Stimulated activated CD4-positive, alpha-beta T cell treated with anti-CD3 and anti-CD28 coated beads, Interleukin-2, amount 100 ng/mL, for 48 hours (primary cell): Measurements from ENCODE around the gene CLCN1.
A peak's percentile ranks its signal among the peaks of the same experiment; 100 is the strongest.

Experiments used
- DNase-seq, 2 donors: peaks; one replicate each; pipeline ENCODE4 v3.0.0-alpha.2; 2020

The CLCN1 gene

GRCh38 chr7:143368387-143368786 lies 52.5 kb downstream of the CLCN1 start:
- no peak for DNase-seq

GRCh38 chr7:143369678-143370651 lies 54.1 kb downstream of the CLCN1 start:
- no peak for DNase-seq

DNA sequence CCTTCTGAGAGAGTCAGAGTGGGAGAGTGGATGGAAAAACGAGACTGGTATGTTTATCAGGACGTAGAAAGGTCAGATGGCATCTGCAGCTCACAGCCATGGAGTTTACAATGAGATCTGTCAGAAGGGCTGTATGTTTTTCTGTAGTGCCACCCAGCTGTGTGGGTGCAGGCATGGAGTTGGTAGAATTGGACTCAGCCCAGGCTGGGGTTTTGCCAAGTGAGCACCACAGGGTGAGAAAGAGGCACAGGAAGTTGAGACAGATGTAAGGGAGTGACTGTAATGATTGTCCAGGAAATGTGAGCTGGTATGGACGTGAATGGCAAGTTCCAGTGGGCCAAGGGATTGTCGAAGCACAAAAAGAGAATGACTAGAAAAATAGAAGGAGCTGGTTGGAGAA lies 56.2 kb downstream of the CLCN1 start:
- DNase-seq: peak; percentile 32 to 42

GRCh38 chr7:143373255-143373794 lies 57.4 kb downstream of the CLCN1 start:
- DNase-seq: no peak

DNA sequence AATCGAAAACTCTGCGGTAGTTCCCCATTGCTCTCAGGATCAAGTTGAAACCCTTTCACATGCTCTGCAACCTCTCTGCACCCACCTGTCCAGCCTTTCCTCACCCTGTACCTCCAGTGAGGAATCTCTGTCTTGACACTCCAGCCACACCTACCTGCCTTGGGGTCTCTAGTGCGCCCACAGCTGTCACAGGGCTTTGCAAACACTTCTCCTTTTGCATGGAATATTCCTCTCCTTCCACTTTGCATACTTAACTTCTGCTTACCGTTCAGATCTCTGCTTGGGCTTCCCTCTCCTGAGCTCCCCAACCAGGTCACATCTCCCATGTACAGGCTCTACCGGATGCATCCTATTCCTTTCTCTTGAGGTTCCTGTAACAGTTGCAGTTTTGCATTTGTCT lies 58.6 kb downstream of the CLCN1 start:
- no peak for DNase-seq

DNA sequence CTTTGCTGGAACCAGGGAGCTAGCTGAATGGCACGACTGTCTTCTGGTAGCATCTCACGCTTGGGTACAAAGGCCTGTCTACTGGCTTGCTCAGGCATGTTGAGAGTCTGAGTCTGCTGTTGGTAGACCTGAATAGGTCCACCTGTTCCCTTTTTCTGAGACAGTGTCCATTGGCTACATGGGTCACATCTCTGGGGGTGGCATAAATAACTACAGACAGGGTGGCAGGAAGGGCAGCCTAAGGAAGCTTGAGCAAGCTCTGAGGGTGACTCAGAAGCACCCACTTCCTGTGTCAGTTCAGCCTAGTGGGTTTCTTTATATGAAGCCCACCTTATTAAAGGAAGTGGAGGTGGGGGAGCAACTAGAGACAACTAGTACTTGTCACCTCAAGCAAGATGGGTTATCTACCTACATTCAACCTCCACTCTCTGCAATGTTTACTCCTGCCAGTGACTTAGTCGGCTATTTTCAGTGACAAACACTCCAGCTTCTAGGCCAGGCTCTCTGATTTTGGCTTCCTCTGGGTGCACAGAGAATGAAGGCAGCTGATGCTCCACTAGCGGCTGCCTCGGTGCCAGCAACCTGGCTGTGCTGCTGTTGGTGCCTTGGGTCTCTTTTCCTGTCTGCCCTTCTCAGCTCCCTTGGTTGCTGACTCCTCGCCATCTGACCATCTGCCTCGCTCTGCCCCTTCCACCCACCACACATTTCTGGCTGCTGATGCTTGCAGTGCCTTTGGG lies 59.6 kb downstream of the CLCN1 start:
- DNase-seq: peak in 1 of 2 donors; percentile 16

- no peak for DNase-seq
Observed at GRCh38 chr7:143376396-143376795, 60.5 kb downstream of the CLCN1 start.

GRCh38 chr7:143379611-143380259 lies 63.8 kb downstream of the CLCN1 start:
- DNase-seq: no peak

DNA sequence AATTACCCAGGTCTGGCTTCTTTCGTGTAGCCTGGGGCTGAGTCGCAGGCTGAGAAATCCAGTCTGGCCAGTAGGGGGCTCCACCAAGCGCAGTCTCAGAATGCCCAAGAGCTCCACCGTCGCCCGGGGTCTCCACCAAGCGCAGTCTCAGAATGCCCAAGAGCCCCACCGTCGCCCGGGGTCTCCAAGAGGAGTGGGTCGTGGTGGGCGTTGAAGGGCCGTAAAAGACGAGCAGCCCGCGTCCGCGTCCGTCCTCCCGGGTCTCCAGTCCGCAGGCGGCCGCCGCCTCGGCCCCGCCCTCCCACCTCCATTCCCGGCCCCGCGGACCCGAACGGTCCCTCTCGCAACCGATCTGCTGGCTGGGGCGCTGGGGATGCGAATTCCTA lies 64.3 kb downstream of the CLCN1 start:
- DNase-seq: peak; percentile 86 to 87

DNA sequence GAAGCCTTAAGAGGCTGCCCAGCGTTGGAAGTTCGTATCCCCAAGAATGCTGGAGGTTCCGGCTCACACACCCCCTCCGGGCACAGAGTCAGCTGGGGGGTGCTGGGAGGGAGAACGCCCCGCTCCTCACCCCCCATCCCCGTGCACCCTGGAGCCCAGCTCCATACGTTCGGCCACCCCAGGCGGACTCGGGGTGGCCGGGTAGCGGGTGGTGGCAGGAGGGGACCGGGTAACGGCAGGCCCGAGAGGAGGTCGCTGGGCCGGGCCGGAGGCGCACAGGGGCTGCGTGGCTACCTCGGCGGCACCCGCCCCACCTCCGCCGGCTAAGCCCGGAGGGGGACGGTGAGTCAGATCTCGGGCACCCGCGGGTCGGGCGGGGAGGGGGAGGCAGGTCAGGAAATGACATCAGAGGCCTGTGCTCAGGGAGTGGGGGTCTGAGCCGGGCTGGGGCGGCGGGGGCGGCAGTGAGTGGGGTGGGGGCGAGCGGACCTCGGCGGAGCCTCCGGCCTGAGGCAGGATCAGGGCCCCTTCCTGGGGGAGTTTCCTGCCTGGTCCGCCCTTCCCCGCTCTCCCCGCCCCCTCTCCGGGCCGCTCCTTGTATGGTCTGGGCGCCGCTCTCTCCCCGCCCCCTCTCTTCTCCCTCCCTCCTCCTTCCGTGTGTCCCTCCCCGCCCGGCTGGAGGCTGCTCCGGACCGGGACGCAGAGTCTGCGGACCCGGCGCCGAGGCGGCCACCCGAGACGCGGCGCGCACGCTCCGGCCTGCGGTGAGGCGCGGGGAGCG lies 64.9 kb downstream of the CLCN1 start, which contains the start of gene ZYX:
Gene ZYX (plus strand): TSS at position 700 of the 781 bp plus-strand sequence. CDS start 227 bp downstream, outside the sequence.
- DNase-seq: peak; percentile 74 to 77

- DNase-seq: no peak
Observed at GRCh38 chr7:143381427-143382125, 65.7 kb downstream of the CLCN1 start.

DNA sequence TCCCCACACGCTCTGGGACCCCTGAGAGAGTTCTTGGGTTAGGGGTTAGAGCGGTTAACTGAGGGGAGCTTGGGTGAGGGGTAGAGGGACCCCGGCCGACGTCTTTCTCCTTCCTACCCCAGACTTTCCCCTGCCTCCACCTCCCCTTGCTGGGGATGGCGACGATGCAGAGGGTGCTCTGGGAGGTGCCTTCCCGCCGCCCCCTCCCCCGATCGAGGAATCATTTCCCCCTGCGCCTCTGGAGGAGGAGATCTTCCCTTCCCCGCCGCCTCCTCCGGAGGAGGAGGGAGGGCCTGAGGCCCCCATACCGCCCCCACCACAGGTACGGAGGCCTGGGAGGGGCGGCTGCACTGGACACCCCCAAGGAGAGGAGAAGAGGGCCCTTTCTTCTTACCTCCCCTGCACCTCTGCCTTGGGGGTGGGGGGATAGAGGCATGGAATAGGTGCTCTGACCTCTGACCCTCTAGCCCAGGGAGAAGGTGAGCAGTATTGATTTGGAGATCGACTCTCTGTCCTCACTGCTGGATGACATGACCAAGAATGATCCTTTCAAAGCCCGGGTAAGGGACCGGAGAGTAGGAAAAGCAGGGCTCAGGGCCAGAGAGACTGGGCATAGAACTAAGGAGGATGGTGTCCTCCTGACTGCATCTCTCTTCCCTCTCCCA lies 66.3 kb downstream of the CLCN1 start:
- DNase-seq: no peak

- no peak for DNase-seq
Observed at GRCh38 chr7:143382791-143383641, 67.1 kb downstream of the CLCN1 start.

DNA sequence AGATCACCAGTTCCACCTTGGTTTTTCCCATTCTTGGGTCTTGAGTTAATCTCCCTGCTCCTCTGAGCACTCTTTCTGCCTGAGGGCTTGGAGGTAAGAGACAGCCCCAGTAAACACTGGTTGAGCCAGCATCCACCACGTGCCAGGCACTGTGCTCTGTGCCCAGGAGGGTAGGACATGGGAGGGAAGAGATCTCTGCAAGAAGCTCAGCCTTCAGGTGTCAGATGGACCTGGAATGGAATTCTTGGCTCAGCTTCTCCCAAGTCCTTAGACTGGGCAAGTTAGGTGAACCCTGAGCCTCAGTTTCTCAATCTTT lies 67.7 kb downstream of the CLCN1 start:
- DNase-seq: no peak

GRCh38 chr7:143384148-143384547 lies 68.2 kb downstream of the CLCN1 start:
- DNase-seq: no peak

- no peak for DNase-seq
Observed at GRCh38 chr7:143384661-143385631, 69.0 kb downstream of the CLCN1 start.

DNA sequence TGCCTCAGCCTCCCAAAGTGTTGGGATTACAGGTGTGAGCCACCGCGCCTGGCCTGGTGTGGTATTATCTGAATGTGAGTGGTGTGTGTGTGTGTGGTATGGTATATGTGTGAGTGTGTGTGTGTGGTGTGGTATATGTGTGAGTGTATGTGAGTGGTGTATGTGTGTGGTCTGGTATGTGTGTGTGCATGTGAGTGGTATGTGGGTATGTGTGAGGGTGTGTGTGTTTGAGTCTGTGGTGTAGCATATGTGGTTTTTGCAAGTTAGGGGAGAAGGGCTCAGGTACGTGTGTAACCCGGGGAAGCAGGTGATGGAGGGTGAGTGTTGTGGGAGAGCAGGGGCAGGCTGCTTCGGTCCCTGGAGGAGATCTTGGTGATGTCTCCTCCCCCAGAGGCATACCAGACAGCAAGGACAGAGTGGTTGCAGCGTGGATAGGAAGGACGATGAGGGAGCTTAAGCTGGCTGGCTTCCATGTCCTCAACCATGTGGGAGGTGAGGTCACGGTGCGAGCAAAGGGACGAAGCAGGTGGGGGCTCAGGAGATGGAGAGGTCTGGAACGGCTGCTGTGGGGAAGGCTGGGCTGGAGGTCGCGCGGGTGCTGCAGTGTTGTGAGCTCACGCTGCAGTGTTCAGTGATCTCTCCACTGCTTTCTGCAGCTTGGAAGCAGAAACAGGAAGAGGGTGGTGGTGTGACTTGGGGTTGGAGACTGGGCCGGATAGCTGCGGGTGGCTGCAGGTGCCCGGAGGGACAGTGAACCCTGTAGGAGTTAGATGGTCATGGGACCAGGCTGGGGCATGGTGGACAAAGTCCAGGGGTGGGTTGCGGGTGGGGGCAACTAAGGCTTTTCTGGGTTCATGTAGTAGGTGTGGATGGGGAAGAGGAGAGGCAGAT lies 70.2 kb downstream of the CLCN1 start:
- DNase-seq: no peak
